ENCODE measurements around the gene RHCE. TPM values are rescaled to one million over a fixed set of nuclear protein-coding genes. Genes with fewer than 3 reads are reported as not detected.
"Not testable (repeated sequence)": the region's sequence is repeated elsewhere in the genome, so short reads cannot be mapped to it uniquely, and the experiment has no call there.

The RHCE gene
- total RNA-seq, 1 experiment from 2014 or later, result not detected

DNA sequence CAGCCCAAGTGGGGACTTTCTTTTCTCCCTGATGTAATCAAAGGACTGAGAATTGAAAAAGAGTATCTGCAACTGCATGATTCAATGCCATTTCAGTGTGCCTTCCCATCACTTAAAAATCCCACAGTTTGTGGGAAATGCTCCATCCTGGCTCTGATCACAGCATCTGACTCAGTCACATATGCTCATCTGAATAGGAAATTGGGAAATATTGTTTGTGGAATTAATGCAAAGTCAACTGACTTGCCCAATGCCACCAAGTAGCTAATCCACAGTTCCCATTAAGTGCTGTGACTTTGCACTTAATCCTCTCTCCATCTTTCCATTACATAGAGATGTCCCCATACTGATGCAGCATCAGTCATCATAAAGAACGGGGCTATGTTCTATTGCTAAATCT is 37.5 kb downstream of the RHCE start:
- H3K36me3 ChIP-seq (ENCODE audit: control insufficient read depth, insufficient read depth, low read length); intact Hi-C loops (cut with micrococcal nuclease; ENCODE audit: unreplicated experiment); DNase-seq (ENCODE audit: low read depth, low spot score); in situ Hi-C loops (cut with HindIII; ENCODE audit: low pct_unique_long_range_greater_than_20kb, low sequenced_read_pairs); H3K27ac ChIP-seq (ENCODE audit: low read length); H3K4me1 ChIP-seq (ENCODE audit: control insufficient read depth, insufficient read depth, low read length); H3K4me3 ChIP-seq (ENCODE audit: low read depth in 2 of 2, low read length in 2 of 2); ATAC-seq; H3K9me3 ChIP-seq (ENCODE audit: control insufficient read depth, insufficient read depth, low read depth, low read length); H3K27me3 ChIP-seq (ENCODE audit: control insufficient read depth, insufficient read depth, low read length); CTCF ChIA-PET; BruUV-seq (replicated peaks); POLR2A ChIA-PET: not testable (repeated sequence)

DNA sequence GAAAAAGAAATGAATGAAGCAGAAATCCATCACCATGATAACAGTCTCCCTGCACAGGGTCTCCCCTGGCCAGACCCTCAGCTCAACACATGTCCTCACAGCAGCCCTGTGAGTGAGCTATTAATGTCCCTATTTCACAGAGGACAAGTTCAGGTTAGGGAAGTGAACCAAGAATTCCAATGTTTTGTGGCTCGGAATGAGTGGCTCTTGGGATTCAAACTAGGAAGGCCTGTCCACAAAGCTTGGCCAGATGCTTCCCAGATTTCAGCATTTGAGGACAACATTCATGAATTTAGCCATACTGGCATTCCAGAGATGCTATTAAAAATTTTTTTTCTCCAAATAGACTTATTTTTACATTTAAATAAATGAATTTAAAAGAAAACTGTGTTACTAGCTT is 38.1 kb downstream of the RHCE start:
- H3K27ac ChIP-seq (ENCODE audit: low read length); ATAC-seq; in situ Hi-C loops (cut with HindIII; ENCODE audit: low pct_unique_long_range_greater_than_20kb, low sequenced_read_pairs); DNase-seq (ENCODE audit: low read depth, low spot score); H3K4me3 ChIP-seq (ENCODE audit: low read depth in 2 of 2, low read length in 2 of 2); H3K27me3 ChIP-seq (ENCODE audit: control insufficient read depth, insufficient read depth, low read length); intact Hi-C loops (cut with micrococcal nuclease; ENCODE audit: unreplicated experiment); H3K9me3 ChIP-seq (ENCODE audit: control insufficient read depth, insufficient read depth, low read depth, low read length); H3K36me3 ChIP-seq (ENCODE audit: control insufficient read depth, insufficient read depth, low read length); POLR2A ChIA-PET; BruUV-seq (replicated peaks); H3K4me1 ChIP-seq (ENCODE audit: control insufficient read depth, insufficient read depth, low read length); CTCF ChIA-PET: not testable (repeated sequence)

DNA sequence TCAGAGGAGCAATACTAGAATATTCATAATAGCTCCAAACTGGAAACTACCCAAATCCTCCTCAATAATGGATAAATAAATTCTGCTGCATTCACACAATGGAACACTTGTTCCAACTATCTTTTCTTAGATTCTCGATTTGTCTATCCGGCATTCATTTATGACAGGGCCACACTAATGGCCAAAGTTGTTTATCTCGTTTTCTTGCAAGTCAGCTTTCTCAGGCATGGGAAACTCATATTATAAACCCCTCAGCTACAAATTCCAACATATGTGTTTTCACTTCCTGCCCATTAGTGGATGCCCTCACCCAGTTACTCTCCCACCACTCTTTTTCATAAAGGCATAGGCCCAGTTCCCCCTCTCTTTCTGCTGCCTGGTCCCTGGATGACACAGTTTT is 42.3 kb downstream of the RHCE start:
- POLR2A ChIA-PET; BruUV-seq (replicated peaks); ATAC-seq; DNase-seq (ENCODE audit: low read depth, low spot score); H3K27me3 ChIP-seq (ENCODE audit: control insufficient read depth, insufficient read depth, low read length); H3K9me3 ChIP-seq (ENCODE audit: control insufficient read depth, insufficient read depth, low read depth, low read length); CTCF ChIA-PET; in situ Hi-C loops (cut with HindIII; ENCODE audit: low pct_unique_long_range_greater_than_20kb, low sequenced_read_pairs); H3K36me3 ChIP-seq (ENCODE audit: control insufficient read depth, insufficient read depth, low read length); H3K4me3 ChIP-seq (ENCODE audit: low read depth in 2 of 2, low read length in 2 of 2); intact Hi-C loops (cut with micrococcal nuclease; ENCODE audit: unreplicated experiment); H3K27ac ChIP-seq (ENCODE audit: low read length); H3K4me1 ChIP-seq (ENCODE audit: control insufficient read depth, insufficient read depth, low read length): not testable (repeated sequence)

DNA sequence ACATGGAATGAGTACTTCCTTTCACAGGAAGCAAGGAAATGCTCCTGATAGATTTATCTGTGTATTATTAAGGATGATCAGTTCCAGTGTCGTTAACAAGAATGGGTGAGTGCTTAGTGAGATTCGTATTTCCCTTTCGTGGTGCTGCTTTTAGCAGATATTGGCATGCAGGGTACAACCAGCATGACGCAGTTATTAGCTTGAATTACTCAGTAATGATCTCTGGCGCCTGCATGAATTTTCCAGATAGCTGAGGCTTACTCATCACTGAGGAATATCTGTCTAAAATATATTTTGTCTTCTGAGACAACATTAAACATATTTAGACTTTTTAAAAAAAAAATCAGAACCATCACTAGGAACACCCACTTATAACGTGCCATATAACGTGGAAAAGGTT is 48.9 kb downstream of the RHCE start:
- not testable (repeated sequence) for ATAC-seq

DNA sequence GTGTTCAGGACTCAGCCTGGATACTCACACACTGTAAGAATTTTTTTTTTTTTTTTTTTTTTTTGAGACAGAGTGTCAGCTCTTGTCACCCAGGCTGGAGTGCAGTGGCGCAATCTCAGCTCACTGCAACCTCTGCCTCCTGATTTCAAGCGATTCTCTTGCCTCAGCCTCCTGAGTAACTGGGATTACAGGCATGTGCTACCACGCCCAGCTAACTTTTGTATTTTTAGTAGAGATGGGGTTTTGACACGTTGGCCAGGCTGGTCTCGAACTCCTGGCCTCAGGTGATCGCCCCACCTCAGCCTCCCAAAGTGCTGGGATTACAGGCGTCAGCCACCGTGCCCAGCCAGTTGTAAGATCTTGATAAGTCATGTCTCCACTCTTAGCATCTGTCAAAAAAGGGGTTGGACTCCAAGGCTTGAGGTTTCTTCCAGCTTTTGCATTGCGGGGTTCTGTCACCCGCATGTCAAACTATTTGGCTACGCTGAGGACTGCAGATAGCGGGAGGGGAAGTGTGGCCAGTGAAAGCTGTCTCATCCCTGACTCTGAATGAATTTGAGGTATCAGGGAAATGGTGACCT is 50.8 kb downstream of the RHCE start:
- DNase-seq (ENCODE audit: low read depth, low spot score); H3K4me3 ChIP-seq (ENCODE audit: low read depth in 2 of 2, low read length in 2 of 2); in situ Hi-C loops (cut with HindIII; ENCODE audit: low pct_unique_long_range_greater_than_20kb, low sequenced_read_pairs); ATAC-seq; H3K4me1 ChIP-seq (ENCODE audit: control insufficient read depth, insufficient read depth, low read length); CTCF ChIA-PET; H3K27me3 ChIP-seq (ENCODE audit: control insufficient read depth, insufficient read depth, low read length); POLR2A ChIA-PET; H3K27ac ChIP-seq (ENCODE audit: low read length); BruUV-seq (replicated peaks); H3K36me3 ChIP-seq (ENCODE audit: control insufficient read depth, insufficient read depth, low read length); H3K9me3 ChIP-seq (ENCODE audit: control insufficient read depth, insufficient read depth, low read depth, low read length); intact Hi-C loops (cut with micrococcal nuclease; ENCODE audit: unreplicated experiment): not testable (repeated sequence)

More for the DNA sequence above, 48.9 kb downstream of the RHCE start:
- DNase-seq (ENCODE audit: low read depth, low spot score); in situ Hi-C loops (cut with HindIII; ENCODE audit: low pct_unique_long_range_greater_than_20kb, low sequenced_read_pairs); H3K27me3 ChIP-seq (ENCODE audit: control insufficient read depth, insufficient read depth, low read length); BruUV-seq (replicated peaks); H3K9me3 ChIP-seq (ENCODE audit: control insufficient read depth, insufficient read depth, low read depth, low read length); H3K4me3 ChIP-seq (ENCODE audit: low read depth in 2 of 2, low read length in 2 of 2); intact Hi-C loops (cut with micrococcal nuclease; ENCODE audit: unreplicated experiment); POLR2A ChIA-PET; H3K4me1 ChIP-seq (ENCODE audit: control insufficient read depth, insufficient read depth, low read length); H3K27ac ChIP-seq (ENCODE audit: low read length); CTCF ChIA-PET; H3K36me3 ChIP-seq (ENCODE audit: control insufficient read depth, insufficient read depth, low read length): not testable (repeated sequence)

Measured in Panc1 (cell line).